GM21576 (cell line): ENCODE measurements around the gene PKN2.
"Not testable (repeated sequence)": the region's sequence is repeated elsewhere in the genome, so short reads cannot be mapped to it uniquely, and the experiment has no call there.

ENCODE experiments used
- ATAC-seq: cut with Tn5 transposase; IDR thresholded peaks from one replicate; pipeline ENCODE4 v1.9.1; 2021; ENCODE audit warnings: mild to moderate bottlenecking, moderate library complexity; ENCODE audit not compliant: unreplicated experiment

PKN2 gene

GRCh38 chr1:88784551-88784950 lies 100.5 kb downstream of the PKN2 start:
- no peak for ATAC-seq

DNA sequence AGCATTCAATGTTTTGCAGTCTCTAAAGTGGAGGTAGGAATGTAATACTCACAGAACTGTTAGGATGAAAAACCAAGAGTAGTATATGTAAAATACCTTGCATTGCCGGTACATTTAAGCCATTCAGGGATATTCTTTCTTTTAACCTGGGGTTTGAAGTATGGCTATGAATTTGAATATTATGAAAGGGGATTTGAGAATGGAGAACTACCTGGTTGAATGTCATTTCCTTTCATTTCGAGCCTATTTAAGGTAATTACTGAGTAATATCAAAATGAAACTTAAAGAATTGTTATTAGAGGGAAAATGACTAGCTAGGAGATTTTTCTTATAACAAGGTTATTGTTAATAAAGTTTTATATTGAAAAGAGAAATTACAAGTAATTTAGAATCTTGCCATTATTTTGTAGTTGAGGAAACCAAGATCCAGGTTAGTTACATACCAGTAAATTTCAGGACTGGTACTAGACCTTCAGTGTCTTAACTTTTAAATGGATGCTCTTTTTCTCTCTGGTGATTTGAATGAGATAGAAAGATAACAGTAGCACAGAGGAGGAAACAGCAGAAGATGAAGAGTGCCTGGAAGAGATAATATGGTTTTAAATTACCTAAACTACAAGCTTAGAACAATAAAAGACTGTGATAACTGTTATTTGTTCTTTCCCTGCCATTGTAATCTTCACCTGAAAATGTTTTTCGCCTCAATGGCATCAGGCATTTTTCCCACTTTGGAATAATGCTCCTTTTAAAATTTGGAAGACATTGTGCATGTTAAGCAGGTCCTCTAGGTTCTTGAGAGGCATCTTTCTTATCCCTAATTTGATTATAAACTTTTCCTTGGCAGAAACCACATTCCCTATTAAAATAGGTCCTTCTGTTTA lies 103.2 kb downstream of the PKN2 start:
- no peak for ATAC-seq

- ATAC-seq, result no peak
These were observed 107.1 kb downstream of the PKN2 start for GRCh38 chr1:88791192-88791591.

DNA sequence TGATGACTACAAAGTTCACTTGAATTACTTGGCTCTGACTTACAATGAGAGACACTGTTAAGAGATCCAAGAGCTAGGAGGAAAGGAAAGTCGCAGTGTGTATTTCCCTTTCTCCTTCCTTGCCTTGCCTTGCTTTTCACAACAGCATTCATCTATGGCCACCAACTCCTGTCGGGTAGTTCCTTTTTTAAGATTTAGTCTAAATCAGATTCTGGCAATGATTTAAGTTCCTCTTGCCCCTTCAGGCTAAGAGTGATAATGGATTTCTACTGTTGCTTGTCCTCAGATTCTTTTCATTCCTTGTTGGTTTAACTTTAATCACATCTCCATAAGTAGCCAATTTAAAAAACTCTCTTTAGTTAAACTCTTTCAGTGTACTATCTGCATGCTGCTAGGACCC lies 115.4 kb downstream of the PKN2 start:
- ATAC-seq, result no peak

DNA sequence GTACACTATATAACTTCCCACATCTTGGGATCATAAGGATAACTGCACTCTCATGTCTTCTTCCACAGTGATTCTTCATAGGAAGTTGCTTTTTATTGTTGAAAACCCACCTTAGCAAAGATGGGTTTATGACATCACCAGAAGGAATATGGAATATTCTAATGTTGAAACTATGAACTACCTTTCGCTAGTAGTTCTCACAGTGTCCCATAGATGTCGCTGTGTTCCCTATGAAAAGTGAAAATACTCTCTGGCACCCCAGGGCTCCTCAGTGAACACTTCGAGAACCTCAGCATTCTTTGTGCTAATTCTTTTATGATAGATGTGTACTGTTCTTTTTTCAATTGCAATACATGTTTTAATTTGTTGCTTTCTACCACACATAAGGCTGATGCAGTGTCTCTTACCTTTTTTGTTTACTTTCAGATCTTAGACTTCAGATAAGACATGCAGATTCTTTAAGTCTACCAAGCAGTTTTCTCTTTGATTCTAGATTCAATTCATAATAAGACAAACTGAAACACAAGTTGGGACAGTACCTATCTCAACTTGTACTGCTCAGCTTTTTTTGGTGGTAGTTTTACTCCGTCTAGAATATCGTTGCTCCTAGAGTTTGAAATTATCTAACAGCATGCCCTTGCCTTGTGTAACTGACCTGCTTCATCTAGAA lies 116.4 kb downstream of the PKN2 start:
- ATAC-seq, result no peak

DNA sequence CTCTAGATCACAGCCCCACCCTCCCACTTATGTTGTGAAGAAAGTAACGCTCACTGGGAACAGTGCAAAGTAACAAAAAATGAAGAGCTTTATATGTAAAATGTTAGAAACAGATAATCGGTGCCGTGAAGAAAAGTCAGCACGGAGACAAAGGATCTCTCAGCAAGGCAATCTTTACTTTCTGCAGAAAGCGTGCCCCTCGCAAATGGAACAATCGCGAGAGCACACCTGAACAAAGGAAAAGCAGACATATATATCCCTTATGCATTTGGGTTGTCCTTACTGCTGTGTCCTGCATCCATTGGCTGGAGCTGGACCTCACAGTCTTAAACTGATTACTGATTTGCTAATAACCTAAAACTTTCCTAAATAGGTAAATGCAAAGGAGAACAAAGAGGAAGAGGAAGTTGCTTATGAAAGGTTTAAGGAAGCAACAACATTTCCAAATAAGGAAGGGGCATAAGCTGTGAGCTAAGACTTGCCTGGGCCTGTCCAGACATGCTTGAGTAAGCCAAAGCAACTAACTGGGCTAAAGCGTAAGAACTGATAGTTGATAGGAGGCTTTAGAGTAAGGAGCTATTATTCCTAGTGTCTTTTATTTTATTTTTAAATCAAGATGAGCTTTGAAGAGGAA lies 117.6 kb downstream of the PKN2 start:
- ATAC-seq, result no peak

DNA sequence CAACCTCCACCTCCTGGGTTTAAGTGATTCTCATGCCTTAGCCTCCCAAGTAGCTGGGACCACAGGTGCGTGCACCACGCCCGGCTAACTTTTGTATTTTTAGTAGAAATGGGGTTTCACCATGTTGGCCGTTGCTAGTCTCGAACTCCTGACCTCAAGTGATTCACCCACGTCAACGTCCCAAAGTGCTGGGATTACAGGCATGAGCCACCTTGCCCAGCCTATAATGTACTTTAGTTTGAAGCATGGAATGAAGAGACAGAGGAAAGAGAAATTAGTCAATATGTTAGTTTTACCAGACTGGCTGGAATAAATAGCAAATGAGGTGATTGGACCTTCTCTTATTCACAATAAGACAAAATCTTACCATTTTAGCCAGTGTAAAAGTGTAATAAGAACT lies 118.3 kb downstream of the PKN2 start:
- ATAC-seq, result no peak

DNA sequence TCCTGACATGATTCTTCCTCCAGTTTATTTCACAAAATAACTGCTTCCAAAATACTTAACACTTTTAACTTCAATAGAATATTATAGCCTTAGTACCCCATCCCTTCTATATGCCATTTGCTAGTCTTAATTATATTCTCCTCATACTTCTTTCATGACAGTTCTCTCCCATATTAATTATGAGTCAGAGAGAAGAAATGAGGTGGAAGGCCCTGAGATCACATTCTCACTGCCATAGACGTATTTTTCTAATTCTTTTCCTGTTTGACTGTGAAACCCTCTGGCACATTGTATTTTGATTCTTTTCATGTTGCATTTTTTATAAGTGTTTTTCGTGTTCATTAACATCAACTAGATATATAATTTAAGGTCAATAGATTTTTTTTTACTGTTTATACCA lies 118.9 kb downstream of the PKN2 start:
- ATAC-seq, result no peak

DNA sequence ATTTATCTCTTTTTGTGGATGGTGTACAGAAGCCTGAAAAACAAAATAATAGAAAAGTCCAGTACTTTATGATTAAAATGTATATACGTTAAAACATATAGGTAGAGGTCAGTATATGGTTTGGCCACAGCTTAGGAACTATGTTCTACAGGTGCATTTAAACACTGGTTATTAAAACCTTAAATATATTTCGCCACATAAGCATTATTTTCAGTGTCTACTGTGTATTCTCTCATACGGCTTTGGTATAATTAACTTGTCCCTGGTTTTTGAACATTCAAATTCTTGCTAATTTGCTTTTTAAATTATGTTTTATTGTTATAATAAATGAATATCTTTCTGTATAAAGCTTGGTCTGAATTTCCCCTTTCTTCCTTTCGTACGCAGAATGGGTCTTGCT lies 119.4 kb downstream of the PKN2 start:
- ATAC-seq, result no peak

GRCh38 chr1:88812366-88812765 lies 128.3 kb downstream of the PKN2 start:
- no peak for ATAC-seq

DNA sequence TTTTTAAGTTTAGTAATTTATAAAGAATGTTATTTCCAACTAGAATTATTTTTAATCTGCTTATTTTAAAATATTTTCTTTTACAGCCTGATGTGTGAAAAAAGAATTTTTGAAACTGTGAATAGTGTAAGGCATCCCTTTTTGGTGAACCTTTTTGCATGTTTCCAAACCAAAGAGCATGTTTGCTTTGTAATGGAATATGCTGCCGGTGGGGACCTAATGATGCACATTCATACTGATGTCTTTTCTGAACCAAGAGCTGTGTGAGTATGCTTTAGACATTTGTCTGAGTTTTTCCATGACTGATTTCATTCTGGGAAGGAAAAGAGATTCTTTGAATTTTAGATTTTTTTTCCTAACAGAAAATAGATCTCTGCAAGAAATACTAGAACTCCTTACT lies 129.4 kb downstream of the PKN2 start:
- no peak for ATAC-seq

DNA sequence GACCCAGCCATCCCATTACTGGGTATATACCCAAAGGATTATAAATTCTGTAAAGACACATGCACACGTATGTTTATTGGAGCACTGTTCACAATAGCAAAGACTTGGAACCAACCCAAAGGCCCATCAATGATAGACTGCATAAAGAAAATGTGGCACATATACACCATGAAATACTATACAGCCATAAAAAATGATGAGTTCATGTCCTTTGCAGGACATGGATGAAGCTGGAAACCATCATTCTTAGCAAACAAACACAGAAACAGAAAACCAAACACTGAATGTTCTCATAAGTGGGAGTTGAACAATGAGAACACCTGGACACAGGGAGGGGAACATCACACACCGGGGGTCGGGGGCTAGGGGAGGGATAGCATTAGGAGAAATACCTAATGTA lies 135.6 kb downstream of the PKN2 start:
- ATAC-seq, result not testable (repeated sequence)

- no peak for ATAC-seq
These were observed 141.6 kb downstream of the PKN2 start for GRCh38 chr1:88825721-88826120.

DNA sequence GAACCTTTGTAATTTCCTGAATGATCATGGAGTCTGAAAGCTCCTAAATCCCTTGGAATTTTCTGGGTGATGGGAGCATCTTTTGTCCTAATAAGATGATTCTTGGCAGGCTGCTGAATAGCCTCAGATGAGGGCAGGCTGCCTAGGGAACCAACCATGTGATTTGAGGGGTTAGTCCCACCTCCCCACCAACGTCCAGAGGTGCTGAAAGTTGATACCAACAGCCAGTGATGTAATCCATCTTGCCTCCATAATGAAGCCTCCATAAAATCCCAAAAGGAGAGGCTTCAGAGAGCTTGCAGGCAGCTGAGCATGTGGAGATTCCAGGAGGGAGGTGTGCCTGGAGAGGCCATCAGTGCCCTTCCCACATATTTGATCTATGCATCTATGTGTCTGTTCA lies 163.6 kb downstream of the PKN2 start:
- no peak for ATAC-seq

DNA sequence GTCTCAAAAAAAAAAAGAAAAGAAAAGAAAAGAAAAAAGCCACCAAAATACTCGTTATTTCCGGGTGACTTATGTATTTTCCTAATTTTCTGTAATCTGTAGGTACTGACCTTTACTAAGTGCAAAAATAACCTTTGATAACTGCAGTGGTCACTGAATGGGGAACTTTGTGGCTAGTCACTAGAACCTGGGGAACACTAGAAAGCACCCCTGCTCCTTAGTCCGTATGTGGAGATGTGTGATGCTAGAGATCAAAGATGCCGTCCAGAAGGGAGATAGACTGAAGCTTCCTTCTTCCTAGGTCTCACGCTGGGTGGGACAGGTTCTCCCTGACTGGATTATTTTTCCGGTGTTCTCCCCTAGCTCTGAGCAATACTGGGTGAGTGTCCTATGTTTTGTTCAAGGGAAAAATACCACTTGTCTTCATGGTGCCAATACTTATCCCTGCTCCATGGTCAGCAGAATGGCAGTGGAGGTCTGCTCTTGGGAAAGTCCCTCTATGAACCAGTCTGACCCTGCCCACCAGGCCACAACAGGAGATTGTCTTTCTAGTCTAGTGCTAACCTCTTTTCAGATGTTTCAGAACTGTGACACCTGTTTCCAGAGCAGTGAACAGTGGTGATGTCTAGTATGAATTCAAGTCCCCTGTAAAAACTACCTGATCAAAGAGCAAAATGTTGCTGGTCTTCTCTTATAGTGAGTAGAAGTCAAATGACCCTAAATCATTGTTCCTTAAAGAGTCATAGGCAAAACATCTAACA lies 167.4 kb downstream of the PKN2 start:
- ATAC-seq, result no peak

- no peak for ATAC-seq
These were observed 183.9 kb downstream of the PKN2 start for GRCh38 chr1:88867743-88868521.

- ATAC-seq, result not testable (repeated sequence)
These were observed 185.6 kb downstream of the PKN2 start for GRCh38 chr1:88869644-88870043.

DNA sequence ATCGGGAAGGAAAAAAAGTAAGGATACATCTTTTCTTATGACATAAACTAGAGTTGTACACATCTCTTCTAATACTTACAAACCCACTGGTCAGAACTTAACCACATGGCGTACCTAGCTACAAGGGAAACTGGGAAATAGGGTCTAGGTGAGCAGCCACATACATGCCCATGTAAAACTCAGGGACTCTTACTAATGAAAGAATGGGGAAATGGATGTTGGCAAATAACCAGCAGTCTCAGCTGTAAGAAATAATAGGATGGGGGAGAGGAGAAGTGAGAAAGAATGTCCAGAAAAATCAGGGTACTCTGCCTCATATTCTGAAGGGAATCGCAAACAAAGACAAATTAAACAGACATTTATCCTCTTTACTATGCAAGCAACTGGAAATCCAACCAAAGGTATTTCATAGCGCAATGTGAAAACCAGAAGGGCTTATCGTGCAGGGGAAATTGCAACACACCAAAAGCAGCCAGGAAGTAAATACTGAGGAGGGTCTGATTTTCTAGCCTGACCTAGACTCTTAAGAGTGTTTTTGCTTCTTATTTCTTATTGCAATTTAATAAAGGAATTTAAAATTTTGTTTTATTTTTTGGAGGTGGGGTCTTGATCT lies 189.8 kb downstream of the PKN2 start:
- ATAC-seq, result no peak

DNA sequence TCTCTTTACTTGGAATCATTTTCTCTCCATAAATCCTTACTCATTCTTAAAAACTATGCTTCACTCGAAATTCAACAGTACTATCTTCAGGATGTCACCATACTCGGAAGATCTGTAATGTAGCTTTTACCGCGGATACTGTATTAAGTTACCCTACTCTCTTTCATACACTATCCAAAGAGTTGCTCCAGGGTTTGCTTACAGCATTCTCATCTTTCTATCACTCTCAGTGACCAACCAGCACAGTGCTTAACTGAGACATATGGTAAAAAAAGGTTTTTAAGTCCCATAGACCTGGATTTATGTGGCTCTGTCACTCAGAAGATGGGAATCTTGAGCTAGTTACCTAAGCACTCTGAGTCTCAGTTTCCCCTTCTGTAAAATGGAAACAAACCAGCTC lies 191.5 kb downstream of the PKN2 start:
- no peak for ATAC-seq
